HG03175 (cell line): Measurements from ENCODE around the gene PCDHGA8.
"Not testable (repeated sequence)": the region's sequence is repeated elsewhere in the genome, so short reads cannot be mapped to it uniquely, and the experiment has no call there.

Experiments used
- ATAC-seq: cut with Tn5 transposase; IDR thresholded peaks from one replicate; pipeline ENCODE4 v1.9.1; 2021; ENCODE audit warnings: mild to moderate bottlenecking, moderate library complexity; ENCODE audit not compliant: unreplicated experiment

PCDHGA8 gene

DNA sequence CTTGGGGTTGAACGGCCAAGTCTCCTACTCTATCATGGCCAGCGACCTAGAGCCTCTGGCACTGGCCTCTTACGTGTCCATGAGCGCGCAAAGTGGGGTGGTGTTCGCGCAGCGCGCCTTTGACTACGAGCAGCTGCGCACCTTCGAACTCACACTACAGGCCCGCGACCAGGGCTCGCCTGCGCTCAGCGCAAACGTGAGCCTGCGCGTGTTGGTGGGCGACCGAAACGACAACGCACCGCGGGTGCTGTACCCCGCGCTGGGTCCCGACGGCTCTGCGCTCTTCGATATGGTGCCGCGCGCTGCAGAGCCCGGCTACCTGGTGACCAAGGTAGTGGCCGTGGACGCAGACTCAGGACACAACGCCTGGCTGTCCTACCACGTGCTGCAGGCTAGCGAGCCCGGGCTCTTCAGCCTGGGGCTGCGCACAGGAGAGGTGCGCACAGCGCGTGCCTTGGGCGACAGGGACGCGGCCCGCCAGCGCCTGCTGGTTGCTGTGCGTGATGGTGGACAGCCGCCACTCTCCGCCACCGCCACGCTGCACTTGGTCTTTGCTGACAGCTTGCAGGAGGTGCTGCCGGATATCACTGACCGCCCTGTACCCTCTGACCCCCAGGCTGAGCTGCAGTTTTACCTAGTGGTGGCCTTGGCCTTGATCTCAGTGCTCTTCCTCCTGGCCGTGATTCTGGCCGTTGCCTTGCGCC is 7.3 kb downstream of the PCDHGA8 start:
- ATAC-seq = no peak

DNA sequence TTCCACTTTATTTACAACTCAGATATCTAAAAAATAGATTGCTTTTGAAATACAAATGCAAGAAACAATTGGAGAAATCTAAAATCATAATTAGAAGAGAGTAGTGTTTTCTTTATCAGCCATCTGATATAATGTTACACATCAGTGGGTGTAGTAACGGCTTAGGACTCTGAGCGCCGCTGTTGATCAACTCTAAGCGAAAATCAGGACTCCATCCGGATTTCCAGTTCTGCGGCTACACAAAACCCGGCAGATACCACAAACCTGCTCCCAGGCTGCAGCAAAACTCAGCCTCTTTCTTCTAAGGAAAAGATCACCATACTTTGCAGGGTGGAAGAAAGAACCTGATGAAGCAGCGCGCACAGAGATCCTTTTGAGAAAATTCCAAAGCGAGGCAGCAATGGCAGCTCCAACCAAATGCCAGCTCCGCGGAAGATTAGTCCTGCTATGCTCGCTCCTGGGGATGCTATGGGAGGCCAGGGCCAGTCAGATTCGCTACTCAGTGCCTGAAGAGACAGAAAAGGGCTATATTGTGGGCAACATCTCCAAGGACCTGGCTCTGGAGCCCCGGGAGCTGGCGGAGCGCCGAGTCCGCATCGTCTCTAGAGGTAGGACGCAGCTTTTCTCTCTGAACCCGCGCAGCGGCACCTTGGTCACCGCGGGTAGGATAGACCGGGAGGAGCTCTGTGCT is 10.3 kb downstream of the PCDHGA8 start, which contains the start of gene PCDHGA9:
TSS of gene PCDHGA9 (plus strand) at position 226 of the 691 bp plus-strand sequence. CDS start at position 401, 175 bp downstream.
- peak; percentile 47 for ATAC-seq

GRCh38 chr5:141403387-141403786 is 11.0 kb downstream of the PCDHGA8 start:
- ATAC-seq = no peak

DNA sequence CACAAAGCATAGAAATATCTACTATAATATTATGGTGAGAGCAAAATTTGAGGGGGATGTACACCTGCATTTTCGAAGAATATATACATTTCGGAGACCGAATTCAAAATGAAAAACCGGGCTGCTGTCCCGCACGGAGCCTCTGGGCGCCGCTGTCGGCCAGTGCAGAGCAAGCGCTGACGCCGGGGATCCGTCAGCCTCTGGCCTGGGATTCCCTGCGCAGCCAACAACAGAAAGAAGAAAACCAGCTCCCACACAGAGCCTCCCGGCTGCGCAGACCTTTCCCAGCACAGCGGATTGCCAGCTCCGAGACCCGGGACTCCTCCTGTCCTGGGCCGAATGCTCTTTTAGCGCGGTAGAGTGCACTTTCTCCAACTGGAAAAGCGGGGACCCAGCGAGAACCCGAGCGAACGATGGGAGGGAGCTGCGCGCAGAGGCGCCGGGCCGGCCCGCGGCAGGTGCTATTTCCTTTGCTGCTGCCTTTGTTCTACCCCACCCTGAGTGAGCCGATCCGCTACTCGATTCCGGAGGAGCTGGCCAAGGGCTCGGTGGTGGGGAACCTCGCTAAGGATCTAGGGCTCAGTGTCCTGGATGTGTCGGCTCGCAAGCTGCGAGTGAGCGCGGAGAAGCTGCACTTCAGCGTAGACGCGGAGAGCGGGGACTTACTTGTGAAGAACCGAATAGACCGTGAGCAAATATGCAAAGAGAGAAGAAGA is 15.5 kb downstream of the PCDHGA8 start, which contains the start of gene PCDHGB6:
TSS of gene PCDHGB6 (plus strand) at position 232 of the 716 bp plus-strand sequence. CDS start at position 414, 182 bp downstream.
- ATAC-seq = not testable (repeated sequence)

GRCh38 chr5:141409598-141410306 is 17.3 kb downstream of the PCDHGA8 start:
- ATAC-seq = no peak

GRCh38 chr5:141411575-141411974 is 19.1 kb downstream of the PCDHGA8 start:
- ATAC-seq = no peak

DNA sequence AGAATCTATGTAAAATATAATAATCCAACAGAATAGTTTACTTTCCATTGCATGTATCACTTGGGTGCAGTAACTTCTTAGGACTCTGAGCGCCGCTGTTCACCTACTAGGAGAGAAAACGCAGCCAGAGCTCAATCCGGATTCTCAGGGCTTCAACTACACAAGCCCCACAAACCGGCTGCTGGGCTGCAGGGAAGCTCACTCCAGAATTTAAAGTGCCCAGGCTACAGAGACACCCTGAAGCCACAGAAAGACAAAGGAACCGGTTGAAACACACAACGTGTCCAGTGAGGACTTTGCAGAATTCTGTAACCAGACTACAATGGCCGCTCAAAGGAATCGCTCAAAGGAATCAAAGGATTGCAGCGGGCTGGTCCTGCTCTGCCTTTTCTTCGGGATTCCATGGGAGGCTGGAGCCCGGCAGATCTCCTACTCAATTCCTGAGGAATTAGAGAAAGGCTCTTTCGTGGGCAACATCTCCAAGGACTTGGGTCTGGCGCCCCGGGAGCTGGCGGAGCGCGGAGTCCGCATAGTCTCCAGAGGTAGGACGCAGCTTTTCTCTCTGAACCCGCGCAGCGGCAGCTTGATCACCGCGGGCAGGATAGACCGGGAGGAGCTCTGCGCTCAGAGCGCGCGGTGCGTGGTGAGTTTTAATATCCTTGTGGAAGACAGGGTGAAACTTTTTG is 20.6 kb downstream of the PCDHGA8 start, which contains the start of gene PCDHGA10:
TSS of gene PCDHGA10 (plus strand) at position 134 of the 686 bp plus-strand sequence. CDS start at position 323, 189 bp downstream.
- peak; percentile 77 for ATAC-seq

GRCh38 chr5:141413540-141414069 is 21.2 kb downstream of the PCDHGA8 start:
- no peak for ATAC-seq

- ATAC-seq = not testable (repeated sequence)
Measured at GRCh38 chr5:141414548-141415274, 22.3 kb downstream of the PCDHGA8 start.

GRCh38 chr5:141415275-141415618 is 22.8 kb downstream of the PCDHGA8 start:
- ATAC-seq = not testable (repeated sequence)

DNA sequence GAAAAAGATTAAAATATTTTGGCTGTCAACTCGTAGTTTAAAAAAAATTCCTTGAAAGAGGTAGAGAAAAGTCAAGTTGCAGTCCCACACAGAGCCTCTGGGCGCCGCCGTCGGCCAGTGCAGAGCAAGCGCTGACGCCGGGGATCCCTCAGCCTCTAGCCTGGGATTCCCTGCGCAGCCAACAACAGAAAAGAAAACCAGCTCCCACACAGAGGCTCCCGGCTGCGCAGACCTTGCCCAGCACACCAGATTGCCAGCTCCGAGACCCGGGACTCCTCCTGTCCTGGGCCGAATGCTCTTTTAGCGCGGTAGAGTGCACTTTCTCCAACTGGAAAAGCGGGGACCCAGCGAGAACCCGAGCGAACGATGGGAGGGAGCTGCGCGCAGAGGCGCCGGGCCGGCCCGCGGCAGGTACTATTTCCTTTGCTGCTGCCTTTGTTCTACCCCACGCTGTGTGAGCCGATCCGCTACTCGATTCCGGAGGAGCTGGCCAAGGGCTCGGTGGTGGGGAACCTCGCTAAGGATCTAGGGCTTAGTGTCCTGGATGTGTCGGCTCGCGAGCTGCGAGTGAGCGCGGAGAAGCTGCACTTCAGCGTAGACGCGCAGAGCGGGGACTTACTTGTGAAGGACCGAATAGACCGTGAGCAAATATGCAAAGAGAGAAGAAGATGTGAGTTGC is 25.2 kb downstream of the PCDHGA8 start, which contains the start of gene PCDHGB7:
TSS of gene PCDHGB7 (plus strand) at position 184 of the 679 bp plus-strand sequence. CDS start at position 367, 183 bp downstream.
- ATAC-seq = peak; percentile 60

- ATAC-seq = no peak
Measured at GRCh38 chr5:141419074-141419880, 26.8 kb downstream of the PCDHGA8 start.

DNA sequence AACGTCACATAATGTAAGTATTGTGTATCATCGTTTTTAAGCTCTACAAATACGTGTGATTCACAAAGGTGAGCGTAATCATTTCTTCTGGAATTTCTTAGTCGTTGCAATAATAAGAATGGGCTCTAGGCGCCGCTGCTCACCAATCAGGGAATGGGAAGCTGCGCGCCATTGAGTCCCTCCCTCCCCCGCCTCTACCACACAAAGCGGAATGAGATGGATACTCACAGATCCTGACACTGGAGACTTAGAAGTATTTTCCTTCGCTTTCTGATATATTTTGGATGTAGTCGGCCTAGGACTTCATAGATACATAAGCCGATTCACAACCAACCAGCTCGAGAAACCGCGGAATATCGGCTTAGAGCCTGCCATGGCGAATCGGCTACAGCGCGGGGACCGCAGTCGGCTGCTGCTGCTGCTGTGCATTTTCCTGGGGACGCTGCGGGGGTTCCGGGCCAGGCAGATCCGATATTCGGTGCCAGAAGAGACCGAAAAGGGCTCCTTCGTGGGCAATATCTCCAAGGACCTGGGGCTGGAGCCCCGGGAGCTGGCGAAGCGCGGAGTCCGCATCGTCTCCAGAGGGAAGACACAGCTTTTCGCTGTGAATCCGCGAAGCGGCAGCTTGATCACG is 28.5 kb downstream of the PCDHGA8 start, which contains the start of gene PCDHGA11:
TSS of gene PCDHGA11 (plus strand) at position 197 of the 634 bp plus-strand sequence. CDS start at position 374, 177 bp downstream.
- ATAC-seq = peak; percentile 50

GRCh38 chr5:141421489-141421855 is 29.0 kb downstream of the PCDHGA8 start:
- ATAC-seq = no peak

GRCh38 chr5:141422742-141423291 is 30.4 kb downstream of the PCDHGA8 start:
- no peak for ATAC-seq

DNA sequence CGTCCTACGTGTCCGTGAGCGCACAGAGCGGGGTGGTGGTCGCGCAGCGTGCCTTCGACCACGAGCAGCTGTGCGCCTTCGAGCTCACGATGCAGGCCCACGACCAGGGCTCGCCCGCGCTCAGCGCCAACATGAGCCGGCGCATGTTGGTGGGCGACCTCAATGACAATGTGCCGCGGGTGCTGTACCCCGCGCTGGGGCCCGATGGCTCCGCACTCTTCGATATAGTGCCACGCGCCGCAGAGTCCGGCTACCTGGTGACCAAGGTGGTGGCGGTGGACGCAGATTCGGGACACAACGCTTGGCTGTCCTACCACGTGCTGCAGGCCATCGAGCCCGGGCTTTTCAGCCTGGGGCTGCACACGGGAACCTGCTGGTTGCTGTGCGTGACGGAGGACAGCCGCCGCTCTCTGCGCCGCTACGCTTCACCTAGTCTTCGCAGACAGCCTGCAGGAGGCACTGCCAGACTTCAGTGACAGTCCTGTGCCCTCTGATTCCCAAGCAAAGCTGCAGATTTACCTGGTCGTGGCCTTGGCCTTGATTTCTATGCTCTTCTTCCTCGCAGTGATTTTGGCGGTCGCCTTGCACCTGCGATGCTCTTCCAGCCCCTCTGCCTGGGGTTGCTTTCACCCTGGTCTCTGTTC is 35.5 kb downstream of the PCDHGA8 start:
- ATAC-seq = no peak
